Keratinocyte (primary cell): ENCODE results near the gene MRTFA.

Experiments
- EZH2 ChIP-seq: IDR thresholded peaks from one replicate; pipeline ENCODE4 v1.6.1; 2012; ENCODE audit warnings: inconsistent platforms, mild to moderate bottlenecking, low read length, moderate library complexity
- TF ChIP-seq, protein P1 (sequence below), 3 experiments: IDR thresholded peaks in 1 of 3; conservative IDR thresholded peaks in 1 of 3; optimal IDR thresholded peaks in 1 of 3; 2 replicates in 2 of 3; 3 replicates in 1 of 3; pipeline versions ENCODE3 to v1.5.1; 2011; ENCODE audit warnings: low read length in 3 of 3, mild to moderate bottlenecking in 3 of 3, moderate library complexity in 2 of 3, control low read depth in 1 of 3, inconsistent platforms in 1 of 3; ENCODE audit not compliant: insufficient read depth in 2 of 3; ENCODE audit errors: extremely low read depth in 1 of 3

GRCh38 chr22:40627612-40628011 is 8.9 kb downstream of the MRTFA start:
- TF ChIP-seq, protein P1, sequence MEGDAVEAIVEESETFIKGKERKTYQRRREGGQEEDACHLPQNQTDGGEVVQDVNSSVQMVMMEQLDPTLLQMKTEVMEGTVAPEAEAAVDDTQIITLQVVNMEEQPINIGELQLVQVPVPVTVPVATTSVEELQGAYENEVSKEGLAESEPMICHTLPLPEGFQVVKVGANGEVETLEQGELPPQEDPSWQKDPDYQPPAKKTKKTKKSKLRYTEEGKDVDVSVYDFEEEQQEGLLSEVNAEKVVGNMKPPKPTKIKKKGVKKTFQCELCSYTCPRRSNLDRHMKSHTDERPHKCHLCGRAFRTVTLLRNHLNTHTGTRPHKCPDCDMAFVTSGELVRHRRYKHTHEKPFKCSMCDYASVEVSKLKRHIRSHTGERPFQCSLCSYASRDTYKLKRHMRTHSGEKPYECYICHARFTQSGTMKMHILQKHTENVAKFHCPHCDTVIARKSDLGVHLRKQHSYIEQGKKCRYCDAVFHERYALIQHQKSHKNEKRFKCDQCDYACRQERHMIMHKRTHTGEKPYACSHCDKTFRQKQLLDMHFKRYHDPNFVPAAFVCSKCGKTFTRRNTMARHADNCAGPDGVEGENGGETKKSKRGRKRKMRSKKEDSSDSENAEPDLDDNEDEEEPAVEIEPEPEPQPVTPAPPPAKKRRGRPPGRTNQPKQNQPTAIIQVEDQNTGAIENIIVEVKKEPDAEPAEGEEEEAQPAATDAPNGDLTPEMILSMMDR (optimal IDR thresholded peaks at IDR 0.05 in 1 of 3, IDR thresholded peaks at IDR 0.05 in 1 of 3, conservative IDR thresholded peaks at IDR 0.05 in 1 of 3; ENCODE audit: extremely low read depth in 1 of 3, insufficient read depth in 2 of 3, low read length in 3 of 3): no peak
- TF ChIP-seq EZH2: no peak
